Thyroid gland (tissue), 4 donors: ENCODE measurements around the gene E2F8.

ENCODE experiments used
- POLR2A ChIP-seq, 2 donors: fragments of 450-650 bp; IDR thresholded peaks; one replicate each; pipeline ENCODE4 v1.6.1; 2017; ENCODE audit warnings: antibody characterized with exemption in 2 of 2, mild to moderate bottlenecking in 2 of 2, moderate library complexity in 1 of 2
- TF ChIP-seq, protein P1 (sequence below), 6 experiments: fragments of 200-600 bp in 3 of 6; fragments of 450-650 bp in 3 of 6; sonication (generic) in 3 of 6; IDR thresholded peaks; one replicate each; pipeline ENCODE4 v1.5.1; 2016 to 2019; ENCODE audit warnings: antibody characterized with exemption in 6 of 6, mild to moderate bottlenecking in 2 of 6, inconsistent platforms in 1 of 6, moderate library complexity in 1 of 6

DNA sequence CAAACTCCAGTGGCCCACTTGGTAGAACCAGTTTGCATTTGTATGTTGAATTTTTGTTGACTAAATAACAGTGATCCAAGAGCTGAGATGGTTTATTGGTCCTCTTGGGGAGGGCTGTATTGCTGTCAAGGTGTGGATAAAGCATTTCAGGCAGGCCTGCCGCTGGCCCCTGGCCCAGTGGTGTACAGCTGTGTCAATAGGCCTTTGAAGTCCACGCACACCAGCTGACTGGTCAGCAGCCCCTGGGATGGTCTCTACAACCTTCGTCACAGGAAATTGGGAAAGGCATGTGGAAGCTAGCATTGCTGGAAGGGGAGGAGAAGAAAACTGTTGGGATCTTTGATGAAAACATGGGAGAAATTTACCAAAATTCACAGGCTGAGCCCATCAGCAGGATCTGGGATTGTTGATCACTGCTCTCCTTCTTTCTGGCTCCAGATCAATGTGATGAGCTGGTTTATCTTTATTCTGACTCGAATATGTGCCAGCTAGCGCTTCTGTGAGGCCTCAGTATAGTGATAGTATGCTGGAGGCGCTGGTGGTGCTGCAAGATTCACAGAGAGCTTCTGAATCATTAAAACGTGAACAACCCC, 12.5 kb upstream of the E2F8 start:
- TF ChIP-seq, protein P1, sequence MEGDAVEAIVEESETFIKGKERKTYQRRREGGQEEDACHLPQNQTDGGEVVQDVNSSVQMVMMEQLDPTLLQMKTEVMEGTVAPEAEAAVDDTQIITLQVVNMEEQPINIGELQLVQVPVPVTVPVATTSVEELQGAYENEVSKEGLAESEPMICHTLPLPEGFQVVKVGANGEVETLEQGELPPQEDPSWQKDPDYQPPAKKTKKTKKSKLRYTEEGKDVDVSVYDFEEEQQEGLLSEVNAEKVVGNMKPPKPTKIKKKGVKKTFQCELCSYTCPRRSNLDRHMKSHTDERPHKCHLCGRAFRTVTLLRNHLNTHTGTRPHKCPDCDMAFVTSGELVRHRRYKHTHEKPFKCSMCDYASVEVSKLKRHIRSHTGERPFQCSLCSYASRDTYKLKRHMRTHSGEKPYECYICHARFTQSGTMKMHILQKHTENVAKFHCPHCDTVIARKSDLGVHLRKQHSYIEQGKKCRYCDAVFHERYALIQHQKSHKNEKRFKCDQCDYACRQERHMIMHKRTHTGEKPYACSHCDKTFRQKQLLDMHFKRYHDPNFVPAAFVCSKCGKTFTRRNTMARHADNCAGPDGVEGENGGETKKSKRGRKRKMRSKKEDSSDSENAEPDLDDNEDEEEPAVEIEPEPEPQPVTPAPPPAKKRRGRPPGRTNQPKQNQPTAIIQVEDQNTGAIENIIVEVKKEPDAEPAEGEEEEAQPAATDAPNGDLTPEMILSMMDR (IDR thresholded peaks at IDR 0.05) = no peak
- no peak for TF ChIP-seq POLR2A (IDR thresholded peaks at IDR 0.05)
